Endothelial cell (in vitro differentiated cells): ENCODE data around the gene CD9. TPM values are rescaled to one million over a fixed set of nuclear protein-coding genes. Genes with fewer than 3 reads are reported as not detected.
A peak's percentile ranks its signal among the peaks of the same experiment; 100 is the strongest.

ENCODE experiments used
- DNase-seq: peaks from one replicate; pipeline ENCODE4 v3.0.0; 2021; ENCODE audit warnings: low spot score
- H3K27ac Mint-ChIP-seq: one replicate; pipeline ENCODE4 v1.8.0; 2021; ENCODE audit warnings: mixed read lengths, inconsistent platforms; ENCODE audit not compliant: unreplicated experiment
- H3K27me3 Mint-ChIP-seq: one replicate; pipeline ENCODE4 v1.8.0; 2021; ENCODE audit warnings: mild to moderate bottlenecking, moderate library complexity, mixed read lengths, inconsistent platforms; ENCODE audit not compliant: unreplicated experiment
- H3K36me3 Mint-ChIP-seq: one replicate; pipeline ENCODE4 v1.8.0; 2021; ENCODE audit warnings: mild to moderate bottlenecking, low read depth, mixed read lengths, inconsistent platforms; ENCODE audit not compliant: unreplicated experiment
- H3K4me1 Mint-ChIP-seq: one replicate; pipeline ENCODE4 v1.8.0; 2021; ENCODE audit warnings: mild to moderate bottlenecking, mixed read lengths, inconsistent platforms; ENCODE audit not compliant: unreplicated experiment
- H3K4me3 Mint-ChIP-seq: one replicate; pipeline ENCODE4 v1.8.0; 2021; ENCODE audit warnings: mild to moderate bottlenecking, mixed read lengths, inconsistent platforms; ENCODE audit not compliant: unreplicated experiment
- H3K9me3 Mint-ChIP-seq: one replicate; pipeline ENCODE4 v1.8.0; 2021; ENCODE audit warnings: mixed read lengths, inconsistent platforms; ENCODE audit not compliant: unreplicated experiment
- CTCF ChIP-seq: fragments of 200-600 bp; sonication (generic); IDR thresholded peaks from one replicate; pipeline ENCODE4 v1.5.0; 2021; ENCODE audit warnings: antibody characterized with exemption; ENCODE audit not compliant: unreplicated experiment
- total RNA-seq: library from RNA; stranded (reverse); fragmentation: NEBNext Ultra II Directional; extraction: Animal tissue kit (Norgen Biotek cat#: 25700); gene quantifications from one replicate; pipeline ENCODE4 v1.2.1, GENCODE V29; 2021; ENCODE audit not compliant: unreplicated experiment

CD9 gene
- total RNA-seq, 1 donor from 2014 or later: 67.2 TPM

GRCh38 chr12:6202304-6202703, 2.1 kb downstream of the CD9 start:
- H3K4me1 Mint-ChIP-seq: peaks cover 62% of the 10 kb centered on the region
- peaks cover 23% of the 10 kb centered on the region for H3K27me3 Mint-ChIP-seq
- H3K36me3 Mint-ChIP-seq: no peaks in the 10 kb centered on the region
- no peak for TF ChIP-seq CTCF
- H3K4me3 Mint-ChIP-seq: peak overlapping the region; percentile 31
- no peaks in the 10 kb centered on the region for H3K9me3 Mint-ChIP-seq
- no peak for DNase-seq
- H3K27ac Mint-ChIP-seq: no peak overlapping the region

GRCh38 chr12:6202846-6203245, 2.6 kb downstream of the CD9 start:
- H3K4me3 Mint-ChIP-seq: peak overlapping the region; percentile 31
- H3K27ac Mint-ChIP-seq: no peak overlapping the region
- H3K27me3 Mint-ChIP-seq: peaks cover 22% of the 10 kb centered on the region
- no peak for TF ChIP-seq CTCF
- H3K36me3 Mint-ChIP-seq: no peaks in the 10 kb centered on the region
- H3K4me1 Mint-ChIP-seq: peaks cover 61% of the 10 kb centered on the region
- H3K9me3 Mint-ChIP-seq: no peaks in the 10 kb centered on the region
- DNase-seq: no peak

GRCh38 chr12:6203601-6204000, 3.4 kb downstream of the CD9 start:
- Mint-ChIP-seq H3K27me3 (peaks cover 17% of the 10 kb centered on the region), H3K4me3 (no peak overlapping the region), H3K36me3 (no peaks in the 10 kb centered on the region), H3K4me1 (peaks cover 55% of the 10 kb centered on the region), H3K27ac (no peak overlapping the region), H3K9me3 (no peaks in the 10 kb centered on the region)
- TF ChIP-seq CTCF: no peak
- no peak for DNase-seq

- Mint-ChIP-seq H3K9me3 (no peaks in the 10 kb centered on the region), H3K36me3 (no peaks in the 10 kb centered on the region), H3K27ac (peak overlapping the region; percentile 94), H3K4me3 (no peak overlapping the region), H3K27me3 (peaks cover 11% of the 10 kb centered on the region), H3K4me1 (peaks cover 45% of the 10 kb centered on the region)
- no peak for DNase-seq
- TF ChIP-seq CTCF: no peak
Observed at GRCh38 chr12:6204533-6205143, 4.4 kb downstream of the CD9 start.

GRCh38 chr12:6205144-6205539, 4.9 kb downstream of the CD9 start:
- no peak overlapping the region for H3K4me3 Mint-ChIP-seq
- DNase-seq: peak; percentile 49
- H3K27ac Mint-ChIP-seq: peak overlapping the region; percentile 94
- TF ChIP-seq CTCF: no peak
- peaks cover 10% of the 10 kb centered on the region for H3K27me3 Mint-ChIP-seq
- H3K36me3 Mint-ChIP-seq: no peaks in the 10 kb centered on the region
- H3K9me3 Mint-ChIP-seq: no peaks in the 10 kb centered on the region
- peaks cover 43% of the 10 kb centered on the region for H3K4me1 Mint-ChIP-seq
